Lower leg skin (tissue), 3 donors: Measurements from ENCODE around the gene NADK.

Experiments
- CTCF ChIP-seq, 3 donors: fragments of 450-650 bp; IDR thresholded peaks; one replicate each; pipeline ENCODE4 v1.5.1; 2016; ENCODE audit warnings: antibody characterized with exemption in 3 of 3, mild to moderate bottlenecking in 3 of 3, moderate library complexity in 2 of 3
- POLR2A ChIP-seq, 2 donors: fragments of 450-650 bp; IDR thresholded peaks; one replicate each; pipeline ENCODE4 v1.6.1; 2016 to 2017; ENCODE audit warnings: antibody characterized with exemption in 2 of 2, mild to moderate bottlenecking in 1 of 2, moderate library complexity in 1 of 2

- TF ChIP-seq POLR2A (IDR thresholded peaks at IDR 0.05) = no peak
- TF ChIP-seq CTCF (IDR thresholded peaks at IDR 0.05) = no peak
Measured at GRCh38 chr1:1758692-1759455, 19.4 kb downstream of the NADK start.
